ENCODE measurements around the gene PXN. TPM values are rescaled to one million over a fixed set of nuclear protein-coding genes. Genes with fewer than 3 reads are reported as not detected.
"Not testable (repeated sequence)": the region's sequence is repeated elsewhere in the genome, so short reads cannot be mapped to it uniquely, and the experiment has no call there.

Gene PXN
- total RNA-seq, 4 donors from 2014 or later = 29.6 to 211 (median 41.2) TPM

DNA sequence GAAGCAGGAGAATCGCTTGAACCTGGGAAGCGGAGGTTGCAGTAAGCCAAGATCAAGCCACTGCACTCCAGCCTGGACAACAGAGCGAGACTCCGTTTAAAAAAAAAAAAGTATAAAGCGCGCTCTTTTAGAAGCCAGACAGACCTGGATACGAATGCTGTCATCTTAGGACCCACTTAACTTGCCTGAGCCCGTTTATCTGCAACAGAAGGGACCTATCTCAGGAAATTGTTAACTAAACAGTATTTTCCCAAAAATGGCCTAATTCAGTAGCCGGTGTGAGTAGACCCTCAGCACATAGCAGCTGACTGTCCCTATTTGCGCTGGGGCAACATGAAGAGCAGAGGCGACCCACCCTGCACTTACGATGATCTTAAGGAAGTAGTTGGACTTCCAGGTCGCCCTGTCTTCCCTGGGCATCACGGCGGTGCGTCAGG lies 65.1 kb downstream of the PXN start:
- Histone ChIP-seq H3K27me3 (no peaks in the 10 kb centered on the region), H3K4me1 (peaks cover 10 to 13% of the 10 kb centered on the region in 2 donors), H3K4me3 (peak overlapping the region; percentile 85 to 96), H3K27ac (peak overlapping the region; percentile 86 to 88), H3K36me3 (no peaks in the 10 kb centered on the region), H3K9me3 (no peaks in the 10 kb centered on the region)
- intact Hi-C loops (cut with DNase I; ENCODE audit: low total_unique reads) = no loop called here
- TF ChIP-seq POLR2A (IDR thresholded peaks at IDR 0.05) = no peak
- TF ChIP-seq, protein P1, sequence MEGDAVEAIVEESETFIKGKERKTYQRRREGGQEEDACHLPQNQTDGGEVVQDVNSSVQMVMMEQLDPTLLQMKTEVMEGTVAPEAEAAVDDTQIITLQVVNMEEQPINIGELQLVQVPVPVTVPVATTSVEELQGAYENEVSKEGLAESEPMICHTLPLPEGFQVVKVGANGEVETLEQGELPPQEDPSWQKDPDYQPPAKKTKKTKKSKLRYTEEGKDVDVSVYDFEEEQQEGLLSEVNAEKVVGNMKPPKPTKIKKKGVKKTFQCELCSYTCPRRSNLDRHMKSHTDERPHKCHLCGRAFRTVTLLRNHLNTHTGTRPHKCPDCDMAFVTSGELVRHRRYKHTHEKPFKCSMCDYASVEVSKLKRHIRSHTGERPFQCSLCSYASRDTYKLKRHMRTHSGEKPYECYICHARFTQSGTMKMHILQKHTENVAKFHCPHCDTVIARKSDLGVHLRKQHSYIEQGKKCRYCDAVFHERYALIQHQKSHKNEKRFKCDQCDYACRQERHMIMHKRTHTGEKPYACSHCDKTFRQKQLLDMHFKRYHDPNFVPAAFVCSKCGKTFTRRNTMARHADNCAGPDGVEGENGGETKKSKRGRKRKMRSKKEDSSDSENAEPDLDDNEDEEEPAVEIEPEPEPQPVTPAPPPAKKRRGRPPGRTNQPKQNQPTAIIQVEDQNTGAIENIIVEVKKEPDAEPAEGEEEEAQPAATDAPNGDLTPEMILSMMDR (IDR thresholded peaks at IDR 0.05) = no peak
- DNase-seq = no peak

DNA sequence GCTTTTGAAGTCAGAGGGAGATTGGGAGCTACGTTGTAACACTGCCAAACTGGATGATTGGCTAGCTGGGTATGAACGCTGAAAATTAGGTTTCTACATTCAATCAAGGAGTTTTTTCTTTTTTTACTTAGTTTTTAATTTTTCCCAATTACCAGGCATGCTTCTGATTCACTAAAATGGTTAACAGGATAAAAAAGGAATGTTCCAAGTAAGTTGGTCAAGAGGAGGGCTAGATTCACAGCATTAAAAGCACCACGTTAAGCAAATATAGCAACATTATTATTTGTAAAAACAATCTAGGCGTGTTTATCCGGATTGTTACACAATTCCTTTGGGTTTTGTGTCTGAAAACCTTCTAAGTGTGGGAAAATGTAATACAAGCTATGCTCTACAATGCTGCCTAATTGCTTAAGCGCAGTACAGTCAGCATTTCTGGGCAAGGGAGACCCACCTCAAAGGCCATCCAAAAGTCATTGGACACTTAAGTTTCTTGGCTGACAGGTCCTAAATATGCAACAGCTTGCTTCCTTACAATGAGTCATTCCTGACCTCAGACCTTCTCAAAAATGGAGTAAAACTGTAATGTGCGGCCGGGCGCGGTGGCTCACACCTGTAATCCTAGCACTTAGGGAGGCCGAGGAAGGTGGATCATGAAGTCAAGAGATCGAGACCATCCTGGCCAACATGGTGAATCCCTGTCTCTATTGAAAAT lies 65.8 kb downstream of the PXN start:
- TF ChIP-seq POLR2A (IDR thresholded peaks at IDR 0.05) = no peak
- TF ChIP-seq, protein P1 (IDR thresholded peaks at IDR 0.05) = no peak
- peaks cover 13 to 14% of the 10 kb centered on the region in 2 donors for H3K4me1 ChIP-seq
- H3K27ac ChIP-seq = peak overlapping the region; percentile 86 to 88
- peak overlapping the region; percentile 85 to 96 for H3K4me3 ChIP-seq
- DNase-seq = peak; percentile 56 to 59
- no peaks in the 10 kb centered on the region for H3K27me3 ChIP-seq
- intact Hi-C loops (cut with DNase I; ENCODE audit: low total_unique reads) = no loop called here
- H3K36me3 ChIP-seq = no peaks in the 10 kb centered on the region
- H3K9me3 ChIP-seq = no peaks in the 10 kb centered on the region

- Histone ChIP-seq H3K9me3 (no peaks in the 10 kb centered on the region), H3K36me3 (no peaks in the 10 kb centered on the region), H3K27me3 (no peaks in the 10 kb centered on the region), H3K4me3 (peak overlapping the region in 1 of 2 donors; percentile 85), H3K4me1 (peaks cover 13 to 14% of the 10 kb centered on the region in 2 donors), H3K27ac (peak overlapping the region; percentile 86 to 88)
- DNase-seq = no peak
- TF ChIP-seq POLR2A (IDR thresholded peaks at IDR 0.05) = no peak
- intact Hi-C loops (cut with DNase I; ENCODE audit: low total_unique reads) = no loop called here
Observed at GRCh38 chr12:120199025-120199424, 66.5 kb downstream of the PXN start.

GRCh38 chr12:120197542-120197887 lies 68.0 kb downstream of the PXN start:
- intact Hi-C loops (cut with DNase I; ENCODE audit: low total_unique reads) = no loop called here
- no peak overlapping the region for H3K27ac ChIP-seq
- peaks cover 13 to 24% of the 10 kb centered on the region in 2 donors for H3K4me1 ChIP-seq
- TF ChIP-seq, protein P1 (IDR thresholded peaks at IDR 0.05) = no peak
- TF ChIP-seq POLR2A (IDR thresholded peaks at IDR 0.05) = no peak
- no peaks in the 10 kb centered on the region for H3K27me3 ChIP-seq
- H3K9me3 ChIP-seq = no peaks in the 10 kb centered on the region
- DNase-seq = no peak
- no peak overlapping the region for H3K4me3 ChIP-seq
- H3K36me3 ChIP-seq = no peaks in the 10 kb centered on the region

GRCh38 chr12:120196817-120197541 lies 68.6 kb downstream of the PXN start:
- peaks cover 13 to 24% of the 10 kb centered on the region in 2 donors for H3K4me1 ChIP-seq
- H3K27me3 ChIP-seq; H3K36me3 ChIP-seq; intact Hi-C loops (cut with DNase I; ENCODE audit: low total_unique reads); DNase-seq; H3K4me3 ChIP-seq; H3K27ac ChIP-seq; H3K9me3 ChIP-seq: not testable (repeated sequence)

DNA sequence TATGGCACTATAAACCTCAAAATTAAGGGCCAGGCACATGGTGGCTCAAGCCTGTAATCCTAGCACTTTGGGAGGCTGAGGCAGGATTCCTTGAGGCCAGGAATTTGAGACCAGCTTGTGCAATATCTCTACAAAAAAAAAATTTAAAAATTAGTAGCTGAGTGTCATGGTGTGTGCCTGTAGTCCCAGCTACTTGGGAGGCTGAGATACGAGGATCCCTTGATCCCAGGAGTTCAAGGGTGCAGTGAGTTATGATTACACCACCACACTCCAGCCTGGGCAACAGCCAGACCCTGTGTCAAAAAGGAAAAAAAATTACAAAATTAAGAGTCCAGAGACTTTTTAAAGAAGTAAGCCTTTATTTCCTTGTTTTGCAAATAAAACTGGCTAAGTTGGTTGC lies 69.2 kb downstream of the PXN start:
- Histone ChIP-seq H3K27me3 (no peaks in the 10 kb centered on the region), H3K4me1 (peaks cover 13 to 24% of the 10 kb centered on the region in 2 donors), H3K36me3 (no peaks in the 10 kb centered on the region), H3K27ac (no peak overlapping the region), H3K9me3 (no peaks in the 10 kb centered on the region), H3K4me3 (no peak overlapping the region)
- TF ChIP-seq, protein P1 (IDR thresholded peaks at IDR 0.05) = no peak
- no peak for DNase-seq
- intact Hi-C loops (cut with DNase I; ENCODE audit: low total_unique reads) = no loop called here
